Measurements from ENCODE around the gene HSBP1L1. TPM values are rescaled to one million over a fixed set of nuclear protein-coding genes. Genes with fewer than 3 reads are reported as not detected.

HSBP1L1 gene
- total RNA-seq, 1 donor from 2014 or later = 1.3 TPM

GRCh38 chr18:79952456-79952995, 11.9 kb upstream of the HSBP1L1 start:
- peak overlapping the region; percentile 98 to 100 for H3K4me3 ChIP-seq
- TF ChIP-seq CTCF (IDR thresholded peaks at IDR 0.05) = no peak
- H3K27ac ChIP-seq = no peak overlapping the region
- no peaks in the 10 kb centered on the region for H3K9me3 ChIP-seq
- intact Hi-C loops (cut with DNase I) = loop anchor here (2.0 to 10.0 kb wide), 3 partner anchors 150 to 888 kb away; partner anchors contain the start of gene ATP9B
- no peak for DNase-seq (ENCODE audit: low spot score in 2 of 2)
- no peaks in the 10 kb centered on the region for H3K36me3 ChIP-seq
- peaks cover 11 to 20% of the 10 kb centered on the region in 2 donors for H3K4me1 ChIP-seq
- no peaks in the 10 kb centered on the region for H3K27me3 ChIP-seq

GRCh38 chr18:79952996-79953559, 11.4 kb upstream of the HSBP1L1 start:
- no peak for TF ChIP-seq CTCF (IDR thresholded peaks at IDR 0.05)
- peak in 1 of 2 donors; percentile 55 for DNase-seq (ENCODE audit: low spot score in 2 of 2)
- Histone ChIP-seq H3K36me3 (no peaks in the 10 kb centered on the region), H3K4me3 (no peak overlapping the region), H3K27ac (no peak overlapping the region), H3K4me1 (peaks cover 11 to 20% of the 10 kb centered on the region in 2 donors), H3K27me3 (no peaks in the 10 kb centered on the region), H3K9me3 (no peaks in the 10 kb centered on the region)
- intact Hi-C loops (cut with DNase I) = loop anchor here (2.0 to 10.0 kb wide), 3 partner anchors 150 to 888 kb away; partner anchors contain the start of gene ATP9B

GRCh38 chr18:79953971-79954651, 10.3 kb upstream of the HSBP1L1 start:
- TF ChIP-seq CTCF (IDR thresholded peaks at IDR 0.05) = no peak
- H3K36me3 ChIP-seq = no peaks in the 10 kb centered on the region
- no peak overlapping the region for H3K4me3 ChIP-seq
- peaks cover 11 to 17% of the 10 kb centered on the region in 2 donors for H3K4me1 ChIP-seq
- H3K27me3 ChIP-seq = no peaks in the 10 kb centered on the region
- no peaks in the 10 kb centered on the region for H3K9me3 ChIP-seq
- DNase-seq (ENCODE audit: low spot score in 2 of 2) = no peak
- no peak overlapping the region for H3K27ac ChIP-seq
- intact Hi-C loops (cut with DNase I) = loop anchor here (2.0 to 10.0 kb wide), 3 partner anchors 149 to 889 kb away; partner anchors contain the start of gene ATP9B

GRCh38 chr18:79954791-79955190, 9.7 kb upstream of the HSBP1L1 start:
- no peak overlapping the region for H3K4me3 ChIP-seq
- no peaks in the 10 kb centered on the region for H3K36me3 ChIP-seq
- TF ChIP-seq CTCF (IDR thresholded peaks at IDR 0.05) = no peak
- H3K27me3 ChIP-seq = no peaks in the 10 kb centered on the region
- peaks cover 6 to 11% of the 10 kb centered on the region in 2 donors for H3K4me1 ChIP-seq
- no peaks in the 10 kb centered on the region for H3K9me3 ChIP-seq
- DNase-seq (ENCODE audit: low spot score in 2 of 2) = peak in 1 of 2 donors; percentile 50
- intact Hi-C loops (cut with DNase I) = loop anchor here (5.0 to 10.0 kb wide), 2 partner anchors 272 to 890 kb away; partner anchors contain the start of gene ATP9B
- no peak overlapping the region for H3K27ac ChIP-seq

GRCh38 chr18:79955302-79956075, 9.0 kb upstream of the HSBP1L1 start:
- Histone ChIP-seq H3K4me1 (peaks cover 0 to 4% of the 10 kb centered on the region in 2 donors), H3K27me3 (no peaks in the 10 kb centered on the region), H3K4me3 (no peak overlapping the region), H3K27ac (no peak overlapping the region), H3K9me3 (no peaks in the 10 kb centered on the region), H3K36me3 (no peaks in the 10 kb centered on the region)
- TF ChIP-seq CTCF (IDR thresholded peaks at IDR 0.05) = no peak
- intact Hi-C loops (cut with DNase I) = loop anchor here (10.0 kb wide), 1 partner anchor 891 kb away; the partner anchor contains the start of gene ATP9B
- peak in 1 of 2 donors; percentile 12 for DNase-seq (ENCODE audit: low spot score in 2 of 2)

Data from ascending aorta (tissue), 2 donors.